Measurements from ENCODE around the gene RFT1. TPM values are rescaled to one million over a fixed set of nuclear protein-coding genes. Genes with fewer than 3 reads are reported as not detected.

The RFT1 gene
- total RNA-seq, 3 donors from 2014 or later, result 43.6 to 45.1 (median 44.3) TPM

GRCh38 chr3:53149006-53149690 is 18.9 kb upstream of the RFT1 start:
- Mint-ChIP-seq H3K4me3 (no peak overlapping the region), H3K9me3 (no peaks in the 10 kb centered on the region), H3K4me1 (ENCODE audit: low read depth) (no peaks in the 10 kb centered on the region), H3K36me3 (ENCODE audit: insufficient read depth) (no peaks in the 10 kb centered on the region), H3K27me3 (ENCODE audit: low read depth) (peaks cover 17% of the 10 kb centered on the region)
- ATAC-seq, result no peak
- no peak for DNase-seq

GRCh38 chr3:53147903-53148400 is 17.7 kb upstream of the RFT1 start:
- peaks cover 7% of the 10 kb centered on the region for H3K27me3 Mint-ChIP-seq (ENCODE audit: low read depth)
- no peak for DNase-seq
- no peaks in the 10 kb centered on the region for H3K4me1 Mint-ChIP-seq (ENCODE audit: low read depth)
- no peaks in the 10 kb centered on the region for H3K36me3 Mint-ChIP-seq (ENCODE audit: insufficient read depth)
- no peak overlapping the region for H3K4me3 Mint-ChIP-seq
- no peak for ATAC-seq
- no peaks in the 10 kb centered on the region for H3K9me3 Mint-ChIP-seq

GRCh38 chr3:53147151-53147902 is 17.1 kb upstream of the RFT1 start:
- H3K27me3 Mint-ChIP-seq (ENCODE audit: low read depth), result peaks cover 1% of the 10 kb centered on the region
- no peaks in the 10 kb centered on the region for H3K4me1 Mint-ChIP-seq (ENCODE audit: low read depth)
- no peak for DNase-seq
- no peaks in the 10 kb centered on the region for H3K36me3 Mint-ChIP-seq (ENCODE audit: insufficient read depth)
- H3K4me3 Mint-ChIP-seq, result no peak overlapping the region
- no peaks in the 10 kb centered on the region for H3K9me3 Mint-ChIP-seq
- no peak for ATAC-seq

GRCh38 chr3:53146319-53146891 is 16.2 kb upstream of the RFT1 start:
- ATAC-seq, result no peak
- no peak overlapping the region for H3K4me3 Mint-ChIP-seq
- H3K36me3 Mint-ChIP-seq (ENCODE audit: insufficient read depth), result no peaks in the 10 kb centered on the region
- H3K9me3 Mint-ChIP-seq, result no peaks in the 10 kb centered on the region
- no peak for DNase-seq
- H3K27me3 Mint-ChIP-seq (ENCODE audit: low read depth), result no peaks in the 10 kb centered on the region
- no peaks in the 10 kb centered on the region for H3K4me1 Mint-ChIP-seq (ENCODE audit: low read depth)

- Mint-ChIP-seq H3K36me3 (ENCODE audit: insufficient read depth) (no peaks in the 10 kb centered on the region), H3K4me1 (ENCODE audit: low read depth) (no peaks in the 10 kb centered on the region), H3K4me3 (no peak overlapping the region), H3K9me3 (no peaks in the 10 kb centered on the region), H3K27me3 (ENCODE audit: low read depth) (no peaks in the 10 kb centered on the region)
- DNase-seq (no peak), ATAC-seq (no peak)
These were observed 15.5 kb upstream of the RFT1 start for GRCh38 chr3:53145713-53146080.

- Mint-ChIP-seq H3K4me1 (ENCODE audit: low read depth) (no peaks in the 10 kb centered on the region), H3K9me3 (no peaks in the 10 kb centered on the region)
These were observed 14.9 kb upstream of the RFT1 start for GRCh38 chr3:53144862-53145712.

GRCh38 chr3:53144446-53144845 is 14.2 kb upstream of the RFT1 start:
- H3K9me3 Mint-ChIP-seq, result no peaks in the 10 kb centered on the region
- no peak for ATAC-seq
- no peak for DNase-seq
- no peak overlapping the region for H3K4me3 Mint-ChIP-seq
- no peaks in the 10 kb centered on the region for H3K4me1 Mint-ChIP-seq (ENCODE audit: low read depth)
- H3K27me3 Mint-ChIP-seq (ENCODE audit: low read depth), result no peaks in the 10 kb centered on the region
- H3K36me3 Mint-ChIP-seq (ENCODE audit: insufficient read depth), result no peaks in the 10 kb centered on the region

More at GRCh38 chr3:53144862-53145712, 14.9 kb upstream of the RFT1 start:
- Mint-ChIP-seq H3K4me3 (no peak overlapping the region), H3K27me3 (ENCODE audit: low read depth) (no peaks in the 10 kb centered on the region), H3K36me3 (ENCODE audit: insufficient read depth) (no peaks in the 10 kb centered on the region)
- ATAC-seq (no peak), DNase-seq (no peak)

GRCh38 chr3:53142986-53143385 is 12.8 kb upstream of the RFT1 start:
- ATAC-seq (no peak), DNase-seq (no peak)
- no peaks in the 10 kb centered on the region for H3K36me3 Mint-ChIP-seq (ENCODE audit: insufficient read depth)
- no peaks in the 10 kb centered on the region for H3K9me3 Mint-ChIP-seq
- no peaks in the 10 kb centered on the region for H3K27me3 Mint-ChIP-seq (ENCODE audit: low read depth)
- H3K4me1 Mint-ChIP-seq (ENCODE audit: low read depth), result no peaks in the 10 kb centered on the region
- no peak overlapping the region for H3K4me3 Mint-ChIP-seq

GRCh38 chr3:53140847-53141845 is 10.9 kb upstream of the RFT1 start:
- no peaks in the 10 kb centered on the region for H3K4me1 Mint-ChIP-seq (ENCODE audit: low read depth)
- H3K27me3 Mint-ChIP-seq (ENCODE audit: low read depth), result no peaks in the 10 kb centered on the region
- H3K9me3 Mint-ChIP-seq, result no peaks in the 10 kb centered on the region
- ATAC-seq (peak; percentile 50 to 63), DNase-seq (no peak)
- H3K4me3 Mint-ChIP-seq, result no peak overlapping the region
- H3K36me3 Mint-ChIP-seq (ENCODE audit: insufficient read depth), result no peaks in the 10 kb centered on the region

GRCh38 chr3:53139906-53140846 is 9.9 kb upstream of the RFT1 start:
- H3K4me3 Mint-ChIP-seq, result no peak overlapping the region
- ATAC-seq (no peak), DNase-seq (no peak)
- no peaks in the 10 kb centered on the region for H3K27me3 Mint-ChIP-seq (ENCODE audit: low read depth)
- no peaks in the 10 kb centered on the region for H3K9me3 Mint-ChIP-seq
- no peaks in the 10 kb centered on the region for H3K36me3 Mint-ChIP-seq (ENCODE audit: insufficient read depth)
- no peaks in the 10 kb centered on the region for H3K4me1 Mint-ChIP-seq (ENCODE audit: low read depth)

GRCh38 chr3:53137835-53138446 is 7.7 kb upstream of the RFT1 start:
- Mint-ChIP-seq H3K9me3 (no peaks in the 10 kb centered on the region), H3K27me3 (ENCODE audit: low read depth) (no peaks in the 10 kb centered on the region), H3K4me1 (ENCODE audit: low read depth) (no peaks in the 10 kb centered on the region), H3K36me3 (ENCODE audit: insufficient read depth) (no peaks in the 10 kb centered on the region), H3K4me3 (peak overlapping the region; percentile 8)
- DNase-seq (no peak), ATAC-seq (no peak)

- Mint-ChIP-seq H3K27me3 (ENCODE audit: low read depth) (no peaks in the 10 kb centered on the region), H3K4me3 (no peak overlapping the region), H3K4me1 (ENCODE audit: low read depth) (no peaks in the 10 kb centered on the region), H3K9me3 (no peaks in the 10 kb centered on the region), H3K36me3 (ENCODE audit: insufficient read depth) (no peaks in the 10 kb centered on the region)
- DNase-seq (no peak), ATAC-seq (no peak)
These were observed 7.0 kb upstream of the RFT1 start for GRCh38 chr3:53137221-53137620.
